MM.1S (cell line): ENCODE results near the gene HSPB9.

Experiments used
- EZH2 ChIP-seq: fragments of 300-600 bp; sonication (generic); optimal IDR thresholded peaks from 2 replicates; pipeline ENCODE3; 2017; ENCODE audit warnings: low read depth, mild to moderate bottlenecking, antibody characterized with exemption, low read length, mixed read lengths
- EZH2phosphoT487 ChIP-seq: fragments of 300-600 bp; sonication (generic); IDR thresholded peaks from 2 replicates; pipeline ENCODE4 v1.6.1; 2018; ENCODE audit warnings: antibody characterized with exemption, low read length
- TF ChIP-seq, protein P1 (sequence below): fragments of 300-600 bp; sonication (generic); IDR thresholded peaks from 2 replicates; pipeline ENCODE4 v1.5.1; 2016; ENCODE audit warnings: antibody characterized with exemption, low read length, mixed read lengths

- TF ChIP-seq, protein P1, sequence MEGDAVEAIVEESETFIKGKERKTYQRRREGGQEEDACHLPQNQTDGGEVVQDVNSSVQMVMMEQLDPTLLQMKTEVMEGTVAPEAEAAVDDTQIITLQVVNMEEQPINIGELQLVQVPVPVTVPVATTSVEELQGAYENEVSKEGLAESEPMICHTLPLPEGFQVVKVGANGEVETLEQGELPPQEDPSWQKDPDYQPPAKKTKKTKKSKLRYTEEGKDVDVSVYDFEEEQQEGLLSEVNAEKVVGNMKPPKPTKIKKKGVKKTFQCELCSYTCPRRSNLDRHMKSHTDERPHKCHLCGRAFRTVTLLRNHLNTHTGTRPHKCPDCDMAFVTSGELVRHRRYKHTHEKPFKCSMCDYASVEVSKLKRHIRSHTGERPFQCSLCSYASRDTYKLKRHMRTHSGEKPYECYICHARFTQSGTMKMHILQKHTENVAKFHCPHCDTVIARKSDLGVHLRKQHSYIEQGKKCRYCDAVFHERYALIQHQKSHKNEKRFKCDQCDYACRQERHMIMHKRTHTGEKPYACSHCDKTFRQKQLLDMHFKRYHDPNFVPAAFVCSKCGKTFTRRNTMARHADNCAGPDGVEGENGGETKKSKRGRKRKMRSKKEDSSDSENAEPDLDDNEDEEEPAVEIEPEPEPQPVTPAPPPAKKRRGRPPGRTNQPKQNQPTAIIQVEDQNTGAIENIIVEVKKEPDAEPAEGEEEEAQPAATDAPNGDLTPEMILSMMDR, result no peak
- no peak for TF ChIP-seq EZH2
- no peak for TF ChIP-seq EZH2phosphoT487
Measured at GRCh38 chr17:42118126-42118510, 4.5 kb upstream of the HSPB9 start.
